Mucosa of descending colon (tissue), 3 donors: Measurements from ENCODE around the gene C9orf85. TPM values are rescaled to one million over a fixed set of nuclear protein-coding genes. Genes with fewer than 3 reads are reported as not detected.
A peak's percentile ranks its signal among the peaks of the same experiment; 100 is the strongest.

Experiments used
- ATAC-seq: fragments of 200-7000 bp; cut with Tn5 transposase; one replicate; pipeline ENCODE4 v1.9.1; 2020; ENCODE audit warnings: mild to moderate bottlenecking, moderate library complexity
- DNase-seq, 3 donors: peaks; one replicate each; pipeline ENCODE4 v3.0.0-alpha.2; 2020
- H3K36me3 ChIP-seq: fragments of 200-600 bp; one replicate; pipeline ENCODE4 v1.8.0; 2021; ENCODE audit warnings: low read depth, mild to moderate bottlenecking
- H3K4me1 ChIP-seq: fragments of 200-600 bp; one replicate; pipeline ENCODE4 v1.8.0; 2021; ENCODE audit warnings: low read depth, mild to moderate bottlenecking
- H3K4me3 ChIP-seq: fragments of 200-600 bp; one replicate; pipeline ENCODE4 v1.8.0; 2021; ENCODE audit warnings: mild to moderate bottlenecking
- H3K9me3 ChIP-seq: fragments of 200-600 bp; one replicate; pipeline ENCODE4 v1.8.0; 2021; ENCODE audit warnings: mild to moderate bottlenecking
- CTCF ChIP-seq: fragments of 200-600 bp; IDR thresholded peaks from one replicate; pipeline ENCODE4 v1.8.0; 2022; ENCODE audit warnings: antibody characterized with exemption, mild to moderate bottlenecking
- intact Hi-C, 2 donors: fragments of 100-400 bp; cut with DNase I in 1 of 2; cut with micrococcal nuclease in 1 of 2; formaldehyde crosslinking; loops; one replicate each; pipeline versions ENCODE4 v1.11.0 to v1.11.1; 2022; cut with DNase I, micrococcal nuclease
- total RNA-seq, 3 donors: library from RNA; stranded (reverse); fragmentation: NEBNext Ultra II Directional in 2 of 3; extraction: Animal tissue kit (Norgen Biotek cat#: 25700) in 2 of 3; gene quantifications; one replicate each; pipeline versions ENCODE4 v1.2.1 to v1.2.4, GENCODE V29; 2021 to 2023
- donor health status: DM: no; HTN: no; CAD: no; lungs with moderate emphysema.
- donor health status: DM: no; HTN: no; CAD: no.
- donor health status: DM: no; HTN: yes; CAD: no.

The C9orf85 gene
- total RNA-seq, 3 donors from 2014 or later: 12.6 to 17.0 (median 12.8) TPM

GRCh38 chr9:71925834-71926233 is 14.4 kb downstream of the C9orf85 start:
- DNase-seq (no peak), ATAC-seq (no peak)
- intact Hi-C loops: no loop called here
- Histone ChIP-seq H3K36me3 (no peaks in the 10 kb centered on the region), H3K9me3 (no peaks in the 10 kb centered on the region), H3K4me1 (no peaks in the 10 kb centered on the region), H3K4me3 (no peak overlapping the region)
- TF ChIP-seq CTCF: no peak

GRCh38 chr9:71928376-71928775 is 16.9 kb downstream of the C9orf85 start:
- ATAC-seq (peak; percentile 89), DNase-seq (no peak)
- intact Hi-C loops: no loop called here
- H3K4me1 ChIP-seq: no peaks in the 10 kb centered on the region
- no peak for TF ChIP-seq CTCF
- H3K36me3 ChIP-seq: no peaks in the 10 kb centered on the region
- no peak overlapping the region for H3K4me3 ChIP-seq
- H3K9me3 ChIP-seq: no peaks in the 10 kb centered on the region

GRCh38 chr9:71928806-71929205 is 17.4 kb downstream of the C9orf85 start:
- Histone ChIP-seq H3K4me1 (no peaks in the 10 kb centered on the region), H3K4me3 (no peak overlapping the region), H3K9me3 (no peaks in the 10 kb centered on the region), H3K36me3 (no peaks in the 10 kb centered on the region)
- intact Hi-C loops: no loop called here
- no peak for TF ChIP-seq CTCF
- DNase-seq (no peak), ATAC-seq (peak; percentile 63)

GRCh38 chr9:71929223-71929622 is 17.8 kb downstream of the C9orf85 start:
- TF ChIP-seq CTCF: no peak
- DNase-seq (no peak), ATAC-seq (peak; percentile 70)
- intact Hi-C loops: no loop called here
- Histone ChIP-seq H3K4me1 (no peaks in the 10 kb centered on the region), H3K9me3 (no peaks in the 10 kb centered on the region), H3K36me3 (no peaks in the 10 kb centered on the region), H3K4me3 (no peak overlapping the region)

- no peak for TF ChIP-seq CTCF
- Histone ChIP-seq H3K36me3 (no peaks in the 10 kb centered on the region), H3K4me3 (no peak overlapping the region), H3K9me3 (no peaks in the 10 kb centered on the region), H3K4me1 (no peaks in the 10 kb centered on the region)
- no peak for DNase-seq
- no peak for ATAC-seq
- intact Hi-C loops: no loop called here
Observed at GRCh38 chr9:71929791-71930440, 18.5 kb downstream of the C9orf85 start.

- no peaks in the 10 kb centered on the region for H3K36me3 ChIP-seq
- ATAC-seq (no peak), DNase-seq (no peak)
- no peak for TF ChIP-seq CTCF
- no peaks in the 10 kb centered on the region for H3K4me1 ChIP-seq
- no peaks in the 10 kb centered on the region for H3K9me3 ChIP-seq
- intact Hi-C loops: no loop called here
- no peak overlapping the region for H3K4me3 ChIP-seq
Observed at GRCh38 chr9:71931166-71931565, 19.7 kb downstream of the C9orf85 start.
